GM12891 (cell line): ENCODE measurements around the gene TRIM72.

Experiments used
- PAX5 ChIP-seq: IDR thresholded peaks from 2 replicates; pipeline ENCODE4 v1.6.1; 2011; ENCODE audit warnings: low read length, moderate library complexity, mild to moderate bottlenecking; ENCODE audit not compliant: insufficient read depth, severe bottlenecking
- POLR2A ChIP-seq: IDR thresholded peaks from 2 replicates; pipeline ENCODE4 v1.6.1; 2011; ENCODE audit warnings: low read depth, low read length, control low read depth
- POLR2AphosphoS5 ChIP-seq: IDR thresholded peaks from 2 replicates; pipeline ENCODE4 v1.6.1; 2011; ENCODE audit warnings: low read depth, low read length, control low read depth
- POU2F2 ChIP-seq: IDR thresholded peaks from 2 replicates; pipeline ENCODE4 v1.6.1; 2011; ENCODE audit warnings: low read depth, mild to moderate bottlenecking, control low read depth, low read length, moderate library complexity
- SPI1 ChIP-seq: IDR thresholded peaks from 2 replicates; pipeline ENCODE4 v1.6.1; 2011; ENCODE audit warnings: low read depth, low read length, control low read depth
- TAF1 ChIP-seq: IDR thresholded peaks from 2 replicates; pipeline ENCODE4 v1.6.1; 2011; ENCODE audit warnings: low read depth, low read length, control low read depth

DNA sequence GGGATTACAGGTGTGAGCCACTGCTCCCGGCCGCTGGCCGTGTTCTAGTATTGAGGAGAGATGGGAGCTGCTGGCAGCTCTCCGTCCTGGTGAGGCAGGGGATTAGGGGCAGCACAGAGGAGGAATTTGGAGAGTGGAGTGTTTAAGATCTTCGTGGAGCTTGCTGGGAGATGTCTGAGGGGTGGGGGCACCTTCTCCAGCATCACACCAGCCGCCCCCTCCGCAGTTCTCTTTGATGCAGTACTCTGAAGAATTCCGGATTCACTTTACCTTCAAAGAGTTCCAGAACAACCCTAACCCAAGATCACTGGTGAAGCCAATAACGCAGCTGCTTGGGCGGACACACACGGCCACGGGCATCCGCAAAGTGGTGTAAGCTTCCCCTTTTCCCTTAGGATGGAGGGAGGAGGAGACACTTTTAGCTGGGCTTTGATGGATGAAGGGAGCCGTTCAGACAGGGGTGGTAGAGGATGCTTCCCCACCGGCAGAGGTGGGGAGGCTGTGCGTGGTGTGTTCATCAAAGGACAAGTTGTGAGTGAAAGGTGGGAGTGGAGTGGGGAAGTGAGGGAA lies 57.8 kb downstream of the TRIM72 start:
- TF ChIP-seq POLR2AphosphoS5 (no peak), POLR2A (no peak), PAX5 (no peak), TAF1 (no peak), SPI1 (no peak), POU2F2 (no peak)
